GM12878 (cell line): ENCODE results near the gene MAP4K4.

ENCODE experiments used
- SREBF1 ChIP-seq: IDR thresholded peaks from 2 replicates; pipeline ENCODE4 v1.6.1; 2012; ENCODE audit warnings: mild to moderate bottlenecking, low read length
- ZSCAN29 ChIP-seq: fragments of 450-650 bp; IDR thresholded peaks from 2 replicates; pipeline ENCODE4 v1.6.1; 2017; ENCODE audit warnings: mild to moderate bottlenecking, moderate library complexity

DNA sequence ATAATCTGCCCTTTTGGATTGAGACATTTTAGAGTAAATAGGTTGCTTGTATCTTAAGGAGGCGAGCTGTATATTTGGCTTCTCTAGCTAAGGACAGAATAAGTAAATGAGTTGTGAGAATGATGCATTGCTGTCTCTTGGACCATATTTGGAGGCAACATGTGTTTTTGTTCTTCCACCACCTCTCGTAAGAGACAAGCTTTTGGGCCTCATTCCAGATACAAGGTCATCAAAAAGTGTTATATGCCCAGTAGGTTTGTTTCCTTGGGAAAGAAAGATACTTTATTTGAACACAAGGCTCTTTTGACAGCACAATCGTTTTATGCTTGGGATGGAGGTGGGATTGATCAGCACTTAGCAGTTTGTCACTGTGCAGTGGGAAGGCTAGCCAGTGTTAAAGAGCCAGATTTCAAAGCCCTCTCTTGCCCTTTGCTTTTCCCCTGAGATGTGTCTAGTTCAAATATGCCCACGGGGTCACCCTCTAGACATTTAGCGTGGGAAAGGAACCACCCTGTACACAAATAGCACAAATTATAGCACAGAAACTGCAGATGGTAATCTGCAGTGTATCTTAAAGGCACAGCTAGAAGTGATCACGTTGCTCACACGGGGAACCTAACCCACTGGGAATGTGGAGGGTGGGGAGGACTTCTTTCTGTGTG, 131.3 kb downstream of the MAP4K4 start:
- TF ChIP-seq SREBF1 (no peak), ZSCAN29 (no peak)
